MCF 10A (cell line): ENCODE data around the gene UHRF1. TPM values are rescaled to one million over a fixed set of nuclear protein-coding genes. Genes with fewer than 3 reads are reported as not detected.

Experiments
- BruUV-seq: library from RNA; stranded (reverse); fragments of 400-500 nt; replicated peaks from 2 replicates; lab custom pipeline; 2021; lab: Mats Ljungman, UMichigan
- CTCF ChIA-PET: fragments of 300-600 bp; sonication (Branson Sonifier 250); formaldehyde crosslinking; extraction: SDS; loops from one replicate; lab custom pipeline; 2021; ENCODE audit warnings: antibody characterized with exemption, inconsistent platforms; lab: Yijun Ruan, JAX
- POLR2A ChIA-PET: fragments of 300-600, 350-650 bp; sonication (Branson Sonifier 250); formaldehyde crosslinking; extraction: SDS; loops from one replicate; lab custom pipeline; 2020; ENCODE audit warnings: antibody characterized with exemption, inconsistent platforms; lab: Yijun Ruan, JAX
- DNase-seq: peaks from one replicate; pipeline ENCODE4 v3.0.0-alpha.2; 2018; ENCODE audit not compliant: unreplicated experiment
- H3K27ac Mint-ChIP-seq: one replicate; pipeline ENCODE4 v1.8.0; 2022; ENCODE audit warnings: mild to moderate bottlenecking, low read depth, mixed read lengths; ENCODE audit not compliant: unreplicated experiment
- H3K27me3 Mint-ChIP-seq: one replicate; pipeline ENCODE4 v1.8.0; 2022; ENCODE audit warnings: mixed read lengths; ENCODE audit not compliant: insufficient read depth, unreplicated experiment
- H3K36me3 Mint-ChIP-seq: one replicate; pipeline ENCODE4 v1.8.0; 2022; ENCODE audit warnings: mild to moderate bottlenecking, moderate library complexity, mixed read lengths; ENCODE audit not compliant: insufficient read depth, unreplicated experiment
- H3K4me1 Mint-ChIP-seq: one replicate; pipeline ENCODE4 v1.8.0; 2022; ENCODE audit warnings: mixed read lengths; ENCODE audit not compliant: insufficient read depth, unreplicated experiment
- H3K4me3 Mint-ChIP-seq: one replicate; pipeline ENCODE4 v1.8.0; 2022; ENCODE audit warnings: mild to moderate bottlenecking, moderate library complexity, mixed read lengths; ENCODE audit not compliant: unreplicated experiment
- H3K9me3 Mint-ChIP-seq: one replicate; pipeline ENCODE4 v1.8.0; 2022; ENCODE audit warnings: mixed read lengths; ENCODE audit not compliant: unreplicated experiment
- intact Hi-C: fragments of 100-400 bp; cut with micrococcal nuclease; formaldehyde crosslinking; loops from 2 replicates; pipeline ENCODE4 v1.14.1; 2022
- total RNA-seq: library from RNA; stranded (reverse); gene quantifications from 2 replicates; pipeline ENCODE4 v1.2.3, GENCODE V29; 2022
- TF ChIP-seq, protein P1 (sequence below): fragments of 200-600 bp; IDR thresholded peaks from one replicate; pipeline ENCODE4 v1.8.0; 2022; ENCODE audit warnings: antibody characterized with exemption, mild to moderate bottlenecking; ENCODE audit not compliant: unreplicated experiment

UHRF1 gene
- total RNA-seq, 1 experiment from 2014 or later: 16.0 TPM

GRCh38 chr19:4988770-4989251, 79.5 kb downstream of the UHRF1 start:
- ChIA-PET POLR2A (interaction anchor here (0.9 to 1.7 kb wide), 2 partner anchors 18 to 21 kb away, joined by 6 to 10 read pairs; partner anchors contain the start of gene KDM4B), CTCF (interaction anchor here (0.6 to 1.1 kb wide), 3 partner anchors 13 to 593 kb away, joined by 3 to 6 read pairs (median 3); no protein-coding TSS in a partner anchor)
- no peak overlapping the region for H3K4me3 Mint-ChIP-seq
- no TSS peak for BruUV-seq
- no peak for DNase-seq
- intact Hi-C loops: no loop called here
- no peak overlapping the region for H3K27ac Mint-ChIP-seq
- H3K27me3 Mint-ChIP-seq: no peaks in the 10 kb centered on the region
- no peaks in the 10 kb centered on the region for H3K9me3 Mint-ChIP-seq
- TF ChIP-seq, protein P1, sequence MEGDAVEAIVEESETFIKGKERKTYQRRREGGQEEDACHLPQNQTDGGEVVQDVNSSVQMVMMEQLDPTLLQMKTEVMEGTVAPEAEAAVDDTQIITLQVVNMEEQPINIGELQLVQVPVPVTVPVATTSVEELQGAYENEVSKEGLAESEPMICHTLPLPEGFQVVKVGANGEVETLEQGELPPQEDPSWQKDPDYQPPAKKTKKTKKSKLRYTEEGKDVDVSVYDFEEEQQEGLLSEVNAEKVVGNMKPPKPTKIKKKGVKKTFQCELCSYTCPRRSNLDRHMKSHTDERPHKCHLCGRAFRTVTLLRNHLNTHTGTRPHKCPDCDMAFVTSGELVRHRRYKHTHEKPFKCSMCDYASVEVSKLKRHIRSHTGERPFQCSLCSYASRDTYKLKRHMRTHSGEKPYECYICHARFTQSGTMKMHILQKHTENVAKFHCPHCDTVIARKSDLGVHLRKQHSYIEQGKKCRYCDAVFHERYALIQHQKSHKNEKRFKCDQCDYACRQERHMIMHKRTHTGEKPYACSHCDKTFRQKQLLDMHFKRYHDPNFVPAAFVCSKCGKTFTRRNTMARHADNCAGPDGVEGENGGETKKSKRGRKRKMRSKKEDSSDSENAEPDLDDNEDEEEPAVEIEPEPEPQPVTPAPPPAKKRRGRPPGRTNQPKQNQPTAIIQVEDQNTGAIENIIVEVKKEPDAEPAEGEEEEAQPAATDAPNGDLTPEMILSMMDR: no peak
- H3K4me1 Mint-ChIP-seq: peaks cover 17% of the 10 kb centered on the region
- peaks cover 12% of the 10 kb centered on the region for H3K36me3 Mint-ChIP-seq

GRCh38 chr19:4990306-4990705, 81.0 kb downstream of the UHRF1 start:
- Mint-ChIP-seq H3K27ac (no peak overlapping the region), H3K9me3 (no peaks in the 10 kb centered on the region), H3K4me1 (peaks cover 17% of the 10 kb centered on the region), H3K4me3 (no peak overlapping the region), H3K27me3 (no peaks in the 10 kb centered on the region), H3K36me3 (peaks cover 12% of the 10 kb centered on the region)
- POLR2A ChIA-PET: interaction anchor here (1.3 kb wide), 1 partner anchor 159 kb away, joined by 3 read pairs; no protein-coding TSS in a partner anchor
- no TSS peak for BruUV-seq
- intact Hi-C loops: no loop called here
- CTCF ChIA-PET: interaction anchor here (1.2 kb wide), 1 partner anchor 78 kb away, joined by 4 read pairs; no protein-coding TSS in a partner anchor
- TF ChIP-seq, protein P1: no peak
- DNase-seq: no peak

GRCh38 chr19:4991538-4991937, 82.2 kb downstream of the UHRF1 start:
- peaks cover 19% of the 10 kb centered on the region for H3K36me3 Mint-ChIP-seq
- H3K4me3 Mint-ChIP-seq: no peak overlapping the region
- H3K9me3 Mint-ChIP-seq: no peaks in the 10 kb centered on the region
- peaks cover 17% of the 10 kb centered on the region for H3K4me1 Mint-ChIP-seq
- TF ChIP-seq, protein P1: no peak
- no TSS peak for BruUV-seq
- DNase-seq: no peak
- no peaks in the 10 kb centered on the region for H3K27me3 Mint-ChIP-seq
- H3K27ac Mint-ChIP-seq: no peak overlapping the region
- ChIA-PET POLR2A (no interaction called here), CTCF (no interaction called here)
- intact Hi-C loops: no loop called here

DNA sequence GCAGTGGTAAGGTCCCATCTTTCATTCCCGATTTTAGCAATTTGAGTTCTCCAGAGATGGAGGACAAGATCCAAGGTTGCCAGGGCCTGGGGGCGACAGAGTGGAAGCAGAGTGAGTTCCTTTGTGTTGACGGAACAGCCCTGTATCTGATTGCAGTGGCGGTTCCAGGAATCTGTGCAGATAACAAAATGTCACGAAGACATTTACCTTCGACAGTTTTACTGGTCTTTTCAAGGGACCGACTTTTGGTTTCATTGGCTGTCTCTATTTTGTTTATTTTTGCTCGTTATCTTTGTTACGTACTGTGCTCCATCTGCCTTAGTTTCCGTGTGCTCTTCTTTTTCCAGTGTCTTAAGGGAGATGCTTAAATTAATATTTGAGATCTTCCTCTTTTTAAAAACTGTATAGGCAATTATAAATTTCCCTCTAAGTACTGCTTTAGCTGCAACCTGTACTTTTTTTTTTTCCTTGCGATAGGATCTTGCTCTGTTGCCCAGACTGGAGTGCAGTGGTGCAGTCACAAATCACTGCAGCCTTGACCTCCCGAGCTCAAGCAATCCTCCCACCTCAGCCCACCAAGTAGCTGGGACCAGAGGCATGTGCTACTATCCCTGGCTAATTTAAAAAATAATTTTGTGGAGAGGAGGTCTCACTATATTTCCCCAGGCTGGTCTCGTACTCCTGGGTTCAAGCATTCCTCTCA, 82.8 kb downstream of the UHRF1 start:
- ChIA-PET POLR2A (no interaction called here), CTCF (interaction anchor here (0.6 kb wide), 1 partner anchor 183 kb away, joined by 3 read pairs; no protein-coding TSS in a partner anchor)
- Mint-ChIP-seq H3K27me3 (no peaks in the 10 kb centered on the region), H3K4me3 (no peak overlapping the region), H3K9me3 (no peaks in the 10 kb centered on the region), H3K36me3 (peaks cover 23% of the 10 kb centered on the region), H3K27ac (no peak overlapping the region), H3K4me1 (peaks cover 14% of the 10 kb centered on the region)
- intact Hi-C loops: no loop called here
- no peak for DNase-seq
- TF ChIP-seq, protein P1: no peak
- BruUV-seq: no TSS peak
